GM12873 (cell line): Measurements from ENCODE around the gene SMTNL2.

Experiments
- TF ChIP-seq, protein P1 (sequence below): IDR thresholded peaks from 2 replicates; pipeline ENCODE4 v1.5.1; 2012; ENCODE audit warnings: low read depth, mild to moderate bottlenecking, moderate library complexity, low read length, control low read depth; ENCODE audit not compliant: insufficient read depth; ENCODE audit errors: missing control alignments

SMTNL2 gene

DNA sequence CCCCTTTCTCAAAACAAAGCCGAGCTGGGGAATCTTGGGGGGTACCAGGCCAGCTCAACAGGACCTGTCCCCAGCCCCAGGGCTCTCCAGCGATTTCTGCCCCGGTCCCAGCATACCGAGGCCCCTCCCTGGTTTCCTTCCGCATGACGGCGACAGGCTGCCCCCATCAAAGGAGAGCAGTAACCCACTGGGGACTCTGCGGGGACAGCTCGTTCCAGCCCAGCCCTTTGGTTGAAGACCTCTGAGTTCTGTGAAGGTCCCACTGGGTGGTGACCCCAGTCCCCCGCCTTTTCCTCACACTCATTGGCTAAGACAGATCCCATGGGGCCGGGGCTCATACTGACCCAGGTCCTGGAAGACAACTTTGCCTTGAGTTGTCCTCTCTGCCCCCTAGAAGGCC is 4.1 kb downstream of the SMTNL2 start:
- TF ChIP-seq, protein P1, sequence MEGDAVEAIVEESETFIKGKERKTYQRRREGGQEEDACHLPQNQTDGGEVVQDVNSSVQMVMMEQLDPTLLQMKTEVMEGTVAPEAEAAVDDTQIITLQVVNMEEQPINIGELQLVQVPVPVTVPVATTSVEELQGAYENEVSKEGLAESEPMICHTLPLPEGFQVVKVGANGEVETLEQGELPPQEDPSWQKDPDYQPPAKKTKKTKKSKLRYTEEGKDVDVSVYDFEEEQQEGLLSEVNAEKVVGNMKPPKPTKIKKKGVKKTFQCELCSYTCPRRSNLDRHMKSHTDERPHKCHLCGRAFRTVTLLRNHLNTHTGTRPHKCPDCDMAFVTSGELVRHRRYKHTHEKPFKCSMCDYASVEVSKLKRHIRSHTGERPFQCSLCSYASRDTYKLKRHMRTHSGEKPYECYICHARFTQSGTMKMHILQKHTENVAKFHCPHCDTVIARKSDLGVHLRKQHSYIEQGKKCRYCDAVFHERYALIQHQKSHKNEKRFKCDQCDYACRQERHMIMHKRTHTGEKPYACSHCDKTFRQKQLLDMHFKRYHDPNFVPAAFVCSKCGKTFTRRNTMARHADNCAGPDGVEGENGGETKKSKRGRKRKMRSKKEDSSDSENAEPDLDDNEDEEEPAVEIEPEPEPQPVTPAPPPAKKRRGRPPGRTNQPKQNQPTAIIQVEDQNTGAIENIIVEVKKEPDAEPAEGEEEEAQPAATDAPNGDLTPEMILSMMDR, result no peak

- TF ChIP-seq, protein P1, result no peak
Observed at GRCh38 chr17:4588898-4589625, 4.7 kb downstream of the SMTNL2 start.

DNA sequence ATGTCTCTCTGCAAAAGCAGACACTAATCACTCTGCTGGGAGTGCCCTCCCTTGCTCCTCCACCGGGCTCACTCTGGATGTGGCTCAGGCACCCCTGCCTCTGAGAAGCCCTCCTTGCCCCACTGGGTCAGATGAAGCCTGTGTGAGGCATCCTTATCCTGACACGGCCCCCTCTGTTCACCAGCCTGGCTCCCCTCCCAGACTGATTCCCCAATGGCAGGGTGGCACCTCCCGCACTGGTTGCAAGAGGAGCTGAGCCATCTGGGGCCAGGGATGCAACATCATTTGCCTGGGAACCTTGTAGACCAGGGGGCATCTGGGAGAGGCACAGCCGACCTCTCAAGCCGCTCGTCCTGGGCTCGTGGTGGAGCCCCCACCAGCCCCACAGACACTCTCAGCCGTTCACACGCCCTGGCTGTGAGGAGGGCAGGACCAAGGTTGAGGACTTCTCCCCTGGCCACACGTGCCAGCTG is 6.7 kb downstream of the SMTNL2 start:
- TF ChIP-seq, protein P1, result no peak

DNA sequence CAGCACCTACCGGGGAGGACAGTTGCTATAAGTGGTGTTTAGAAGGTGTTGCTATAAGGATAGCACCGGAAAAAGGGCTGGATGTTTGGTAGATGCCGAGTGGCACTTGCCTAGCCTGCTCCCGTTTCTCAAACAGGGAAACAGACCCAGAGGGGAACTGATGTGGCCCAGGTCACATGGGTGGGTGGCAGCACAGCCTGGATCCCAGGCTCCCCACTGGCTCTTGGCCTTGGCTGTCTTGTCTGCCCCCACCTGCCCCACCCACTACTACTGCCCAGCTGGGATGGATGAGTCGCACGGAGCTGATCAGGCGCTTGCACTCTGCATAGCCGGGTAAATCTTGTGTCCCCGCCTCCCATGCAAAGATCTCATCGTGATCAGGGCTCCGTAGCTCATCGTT is 7.2 kb downstream of the SMTNL2 start:
- TF ChIP-seq, protein P1, result no peak

GRCh38 chr17:4592240-4593005 is 8.1 kb downstream of the SMTNL2 start:
- TF ChIP-seq, protein P1, result no peak

GRCh38 chr17:4593021-4593421 is 8.7 kb downstream of the SMTNL2 start:
- TF ChIP-seq, protein P1, result no peak

DNA sequence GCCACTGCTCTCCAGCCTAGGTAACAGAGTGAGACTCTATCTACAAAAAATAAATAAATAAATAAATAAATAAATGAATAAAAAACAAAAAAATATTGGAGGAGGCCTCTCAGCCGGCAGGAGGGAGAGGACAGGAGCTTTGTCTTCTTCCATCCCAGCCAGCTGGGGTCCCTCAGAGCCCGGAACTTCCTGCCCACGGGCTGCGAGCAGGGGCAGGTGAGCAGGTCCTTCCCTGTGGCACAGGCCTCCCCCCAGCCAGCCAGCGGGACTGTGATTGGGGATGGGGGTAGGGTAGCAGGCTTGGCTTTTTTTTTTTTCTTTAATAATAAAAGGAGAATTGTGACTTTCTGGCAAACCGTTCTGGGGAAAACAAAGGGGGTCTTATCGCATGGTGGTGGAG is 10.1 kb downstream of the SMTNL2 start:
- TF ChIP-seq, protein P1, result no peak
